ENCODE results near the gene WDFY3.

Gene WDFY3

DNA sequence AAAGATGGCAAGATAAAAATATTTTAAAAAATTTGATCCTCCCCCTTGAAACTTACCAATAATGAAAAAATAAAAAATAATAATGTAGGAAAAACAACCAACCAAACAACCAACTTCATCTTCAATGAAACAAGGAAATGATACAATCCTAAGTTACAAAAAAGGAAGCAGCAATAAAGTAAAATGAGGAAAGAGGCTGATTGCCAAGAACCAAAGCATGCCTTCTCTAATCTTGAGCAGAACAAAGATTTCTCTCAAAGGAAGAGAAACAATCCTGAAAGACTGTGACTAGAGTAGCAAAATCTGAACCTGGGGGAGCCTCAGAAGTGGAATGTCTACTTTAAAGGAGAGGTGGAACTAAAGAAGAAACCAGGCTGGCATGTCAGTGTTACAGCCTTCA is 10.9 kb upstream of the WDFY3 start:
- H2AFZ ChIP-seq (ENCODE audit: low read depth, low read length, severe bottlenecking) = no peak overlapping the region
- no peak overlapping the region for H3K9ac ChIP-seq (ENCODE audit: low read length)
- TF ChIP-seq CTCF (IDR thresholded peaks at IDR 0.05; ENCODE audit: insufficient read depth, low read length, poor library complexity, severe bottlenecking) (no peak), EZH2phosphoT487 (conservative IDR thresholded peaks at IDR 0.05; ENCODE audit: low read length) (no peak)
- no peaks in the 10 kb centered on the region for H3K79me2 ChIP-seq (ENCODE audit: insufficient read depth, low read length)
- no peaks in the 10 kb centered on the region for H3K36me3 ChIP-seq (ENCODE audit: low read length)
- no peaks in the 10 kb centered on the region for H4K20me1 ChIP-seq (ENCODE audit: low read depth, low read length)
- H3K4me3 ChIP-seq (ENCODE audit: insufficient read depth, low read length, poor library complexity, severe bottlenecking) = no peak overlapping the region
- no peaks in the 10 kb centered on the region for H3K9me3 ChIP-seq (ENCODE audit: insufficient read depth, low read length)
- no peaks in the 10 kb centered on the region for H3F3A ChIP-seq (ENCODE audit: insufficient read depth)
- H3K4me2 ChIP-seq (ENCODE audit: low read depth, low read length, poor library complexity, severe bottlenecking) = no peak overlapping the region
- no peak overlapping the region for H3K27ac ChIP-seq (ENCODE audit: low read depth, low read length)
- H3K9me2 ChIP-seq (replicated peaks; ENCODE audit: insufficient read depth, low read length) = no peaks in the 10 kb centered on the region
- no peaks in the 10 kb centered on the region for H3K27me3 ChIP-seq (ENCODE audit: low read length)

- no peaks in the 10 kb centered on the region for H3K36me3 ChIP-seq (ENCODE audit: low read length)
- no peaks in the 10 kb centered on the region for H3K27me3 ChIP-seq (ENCODE audit: low read length)
- H3K9me3 ChIP-seq (ENCODE audit: insufficient read depth, low read length) = no peaks in the 10 kb centered on the region
- no peaks in the 10 kb centered on the region for H3K79me2 ChIP-seq (ENCODE audit: insufficient read depth, low read length)
- no peak overlapping the region for H3K27ac ChIP-seq (ENCODE audit: low read depth, low read length)
- TF ChIP-seq EZH2phosphoT487 (conservative IDR thresholded peaks at IDR 0.05; ENCODE audit: low read length) = no peak
- TF ChIP-seq CTCF (IDR thresholded peaks at IDR 0.05; ENCODE audit: insufficient read depth, low read length, poor library complexity, severe bottlenecking) = no peak
- H4K20me1 ChIP-seq (ENCODE audit: low read depth, low read length) = no peaks in the 10 kb centered on the region
- no peaks in the 10 kb centered on the region for H3F3A ChIP-seq (ENCODE audit: insufficient read depth)
- no peak overlapping the region for H2AFZ ChIP-seq (ENCODE audit: low read depth, low read length, severe bottlenecking)
- H3K9me2 ChIP-seq (replicated peaks; ENCODE audit: insufficient read depth, low read length) = no peaks in the 10 kb centered on the region
- H3K4me2 ChIP-seq (ENCODE audit: low read depth, low read length, poor library complexity, severe bottlenecking) = no peak overlapping the region
- no peak overlapping the region for H3K4me3 ChIP-seq (ENCODE audit: insufficient read depth, low read length, poor library complexity, severe bottlenecking)
- H3K9ac ChIP-seq (ENCODE audit: low read length) = no peak overlapping the region
Measured at GRCh38 chr4:84973856-84974255, 7.4 kb upstream of the WDFY3 start.

DNA sequence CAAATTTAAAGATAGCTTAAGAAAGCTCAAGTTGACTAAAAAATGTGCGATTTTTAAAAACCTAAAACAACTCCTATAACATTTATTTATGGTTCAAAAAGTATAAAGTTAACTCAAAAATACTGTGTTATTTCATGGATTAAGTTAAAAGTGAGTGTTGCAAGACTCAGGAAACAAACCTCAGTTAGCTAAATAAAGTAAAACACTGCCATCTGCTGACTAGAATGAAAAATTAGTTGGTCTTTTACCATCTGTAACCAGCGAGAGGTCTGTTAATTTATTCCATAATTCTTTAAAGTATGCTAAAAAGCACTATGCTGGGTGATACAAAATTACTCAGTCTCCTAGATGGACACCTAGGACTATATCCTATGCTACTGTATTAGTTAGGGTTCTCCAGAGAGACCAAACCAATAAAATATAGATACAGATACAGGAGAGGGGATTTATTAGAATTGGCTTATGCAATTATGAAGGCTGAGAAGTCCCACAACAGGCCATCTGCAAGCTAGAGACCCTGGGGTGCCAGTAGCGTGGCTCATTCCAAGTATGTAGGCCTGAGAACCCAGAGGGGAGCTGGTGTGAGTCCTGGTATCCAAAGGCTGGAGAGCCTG is 4.9 kb upstream of the WDFY3 start:
- Histone ChIP-seq H3K9ac (ENCODE audit: low read length) (no peak overlapping the region), H3K27me3 (ENCODE audit: low read length) (no peaks in the 10 kb centered on the region), H3K9me3 (ENCODE audit: insufficient read depth, low read length) (no peaks in the 10 kb centered on the region), H4K20me1 (ENCODE audit: low read depth, low read length) (no peaks in the 10 kb centered on the region), H3K4me2 (ENCODE audit: low read depth, low read length, poor library complexity, severe bottlenecking) (no peak overlapping the region), H3K4me3 (ENCODE audit: insufficient read depth, low read length, poor library complexity, severe bottlenecking) (no peak overlapping the region), H3K36me3 (ENCODE audit: low read length) (no peaks in the 10 kb centered on the region), H2AFZ (ENCODE audit: low read depth, low read length, severe bottlenecking) (no peak overlapping the region), H3K79me2 (ENCODE audit: insufficient read depth, low read length) (no peaks in the 10 kb centered on the region), H3F3A (ENCODE audit: insufficient read depth) (no peaks in the 10 kb centered on the region), H3K9me2 (replicated peaks; ENCODE audit: insufficient read depth, low read length) (no peaks in the 10 kb centered on the region), H3K27ac (ENCODE audit: low read depth, low read length) (no peak overlapping the region)
- TF ChIP-seq CTCF (IDR thresholded peaks at IDR 0.05; ENCODE audit: insufficient read depth, low read length, poor library complexity, severe bottlenecking) (no peak), EZH2phosphoT487 (conservative IDR thresholded peaks at IDR 0.05; ENCODE audit: low read length) (no peak)

Data from SU-DHL-6 (cell line).